ENCODE data around the gene INHBC.

The INHBC gene

GRCh38 chr12:57462251-57462911 is 27.8 kb downstream of the INHBC start:
- peak; percentile 94 for DNase-seq (ENCODE audit: low read depth, low spot score)
- H3K4me3 ChIP-seq (ENCODE audit: low read depth, low read length): peak overlapping the region; percentile 70
- peak; percentile 95 for TF ChIP-seq CTCF (IDR thresholded peaks at IDR 0.05; ENCODE audit: low read depth, low read length)
- in situ Hi-C loops (cut with HindIII; ENCODE audit: low sequenced_read_pairs): no loop called here

GRCh38 chr12:57462912-57463253 is 28.3 kb downstream of the INHBC start:
- no peak overlapping the region for H3K4me3 ChIP-seq (ENCODE audit: low read depth, low read length)
- no peak for TF ChIP-seq CTCF (IDR thresholded peaks at IDR 0.05; ENCODE audit: low read depth, low read length)
- DNase-seq (ENCODE audit: low read depth, low spot score): no peak
- in situ Hi-C loops (cut with HindIII; ENCODE audit: low sequenced_read_pairs): no loop called here

- TF ChIP-seq CTCF (IDR thresholded peaks at IDR 0.05; ENCODE audit: low read depth, low read length): no peak
- in situ Hi-C loops (cut with HindIII; ENCODE audit: low sequenced_read_pairs): no loop called here
- no peak overlapping the region for H3K4me3 ChIP-seq (ENCODE audit: low read depth, low read length)
- DNase-seq (ENCODE audit: low read depth, low spot score): no peak
These were observed 30.0 kb downstream of the INHBC start for GRCh38 chr12:57464569-57464968.

- no peak for TF ChIP-seq CTCF (IDR thresholded peaks at IDR 0.05; ENCODE audit: low read depth, low read length)
- no peak for DNase-seq (ENCODE audit: low read depth, low spot score)
- in situ Hi-C loops (cut with HindIII; ENCODE audit: low sequenced_read_pairs): no loop called here
- H3K4me3 ChIP-seq (ENCODE audit: low read depth, low read length): no peak overlapping the region
These were observed 30.6 kb downstream of the INHBC start for GRCh38 chr12:57465030-57465746.

- in situ Hi-C loops (cut with HindIII; ENCODE audit: low sequenced_read_pairs): no loop called here
- H3K4me3 ChIP-seq (ENCODE audit: low read depth, low read length): no peak overlapping the region
- TF ChIP-seq CTCF (IDR thresholded peaks at IDR 0.05; ENCODE audit: low read depth, low read length): no peak
- no peak for DNase-seq (ENCODE audit: low read depth, low spot score)
These were observed 31.3 kb downstream of the INHBC start for GRCh38 chr12:57465747-57466505.

- in situ Hi-C loops (cut with HindIII; ENCODE audit: low sequenced_read_pairs): no loop called here
- TF ChIP-seq CTCF (IDR thresholded peaks at IDR 0.05; ENCODE audit: low read depth, low read length): no peak
- DNase-seq (ENCODE audit: low read depth, low spot score): no peak
- no peak overlapping the region for H3K4me3 ChIP-seq (ENCODE audit: low read depth, low read length)
These were observed 32.8 kb downstream of the INHBC start for GRCh38 chr12:57467212-57467874.
